HG03432 (cell line): ENCODE results near the gene TEX12.

Source experiments
- ATAC-seq: cut with Tn5 transposase; IDR thresholded peaks from one replicate; pipeline ENCODE4 v1.9.1; 2021; ENCODE audit warnings: mild to moderate bottlenecking, moderate library complexity; ENCODE audit not compliant: unreplicated experiment

Gene TEX12

GRCh38 chr11:112210890-112211289, 43.7 kb downstream of the TEX12 start:
- no peak for ATAC-seq

DNA sequence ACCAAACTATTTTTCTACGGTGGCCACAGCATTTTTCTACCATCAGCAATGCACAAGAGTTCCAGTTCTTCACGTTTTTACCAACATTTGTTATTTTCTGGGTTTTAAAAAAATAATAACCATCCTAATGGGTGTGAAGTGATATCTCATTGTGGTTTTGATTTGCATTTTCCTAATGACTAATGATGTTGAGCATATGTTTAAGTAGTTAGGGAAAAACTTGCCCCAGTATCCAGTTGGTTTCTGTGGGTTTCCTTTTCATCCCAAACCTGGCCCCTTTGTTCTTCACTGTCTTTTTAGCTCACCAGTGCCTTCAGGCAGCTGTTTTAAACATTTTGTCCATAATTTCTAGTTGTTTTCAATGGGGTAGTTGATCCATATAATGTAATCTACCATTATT, 44.4 kb downstream of the TEX12 start:
- ATAC-seq = no peak

- no peak for ATAC-seq
Observed at GRCh38 chr11:112212290-112212689, 45.1 kb downstream of the TEX12 start.

DNA sequence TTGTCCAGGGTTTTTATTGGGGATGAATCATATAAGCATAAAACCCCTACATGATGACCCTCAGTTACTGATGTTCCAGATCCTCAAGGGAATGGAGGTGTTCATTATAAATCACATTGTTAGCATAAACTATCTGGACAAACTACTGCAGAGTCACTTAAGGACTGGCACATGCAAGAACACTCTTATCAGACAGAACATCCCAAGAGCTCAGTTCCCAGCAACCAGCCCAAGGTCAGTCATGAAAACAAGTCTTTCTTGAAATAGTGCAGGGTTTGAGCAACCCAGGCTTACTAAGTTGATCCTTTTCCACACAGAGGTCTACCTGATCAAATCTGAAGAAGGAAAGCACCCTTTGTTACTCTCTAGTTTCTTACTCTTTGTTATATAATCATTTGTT, 45.5 kb downstream of the TEX12 start:
- ATAC-seq = no peak

- no peak for ATAC-seq
Observed at GRCh38 chr11:112213753-112214152, 46.6 kb downstream of the TEX12 start.

DNA sequence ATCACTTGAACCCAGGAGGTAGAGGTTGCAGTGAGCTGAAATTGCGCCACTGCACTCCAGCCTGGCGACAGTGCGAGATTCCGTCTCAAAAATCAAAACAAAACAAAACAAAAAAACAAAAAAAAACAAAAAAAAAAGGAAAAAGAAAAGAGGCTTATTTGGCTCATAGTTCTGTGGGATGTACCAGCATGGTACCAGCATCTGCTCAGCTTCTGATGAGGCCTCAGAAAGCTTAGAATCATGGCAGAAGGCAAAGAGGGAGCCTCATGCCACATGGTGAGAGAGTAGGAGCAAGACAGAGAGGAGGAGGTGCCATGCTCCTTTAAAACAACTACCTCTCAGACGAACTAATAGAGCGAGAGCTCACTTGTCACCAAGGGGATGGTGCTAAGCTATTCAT, 48.4 kb downstream of the TEX12 start:
- no peak for ATAC-seq

GRCh38 chr11:112216561-112217105, 49.5 kb downstream of the TEX12 start:
- no peak for ATAC-seq

- ATAC-seq = peak; percentile 95
Observed at GRCh38 chr11:112219476-112220232, 52.5 kb downstream of the TEX12 start.

- ATAC-seq = no peak
Observed at GRCh38 chr11:112221274-112221835, 54.2 kb downstream of the TEX12 start.
